ENCODE measurements around the gene NOS3.

DNA sequence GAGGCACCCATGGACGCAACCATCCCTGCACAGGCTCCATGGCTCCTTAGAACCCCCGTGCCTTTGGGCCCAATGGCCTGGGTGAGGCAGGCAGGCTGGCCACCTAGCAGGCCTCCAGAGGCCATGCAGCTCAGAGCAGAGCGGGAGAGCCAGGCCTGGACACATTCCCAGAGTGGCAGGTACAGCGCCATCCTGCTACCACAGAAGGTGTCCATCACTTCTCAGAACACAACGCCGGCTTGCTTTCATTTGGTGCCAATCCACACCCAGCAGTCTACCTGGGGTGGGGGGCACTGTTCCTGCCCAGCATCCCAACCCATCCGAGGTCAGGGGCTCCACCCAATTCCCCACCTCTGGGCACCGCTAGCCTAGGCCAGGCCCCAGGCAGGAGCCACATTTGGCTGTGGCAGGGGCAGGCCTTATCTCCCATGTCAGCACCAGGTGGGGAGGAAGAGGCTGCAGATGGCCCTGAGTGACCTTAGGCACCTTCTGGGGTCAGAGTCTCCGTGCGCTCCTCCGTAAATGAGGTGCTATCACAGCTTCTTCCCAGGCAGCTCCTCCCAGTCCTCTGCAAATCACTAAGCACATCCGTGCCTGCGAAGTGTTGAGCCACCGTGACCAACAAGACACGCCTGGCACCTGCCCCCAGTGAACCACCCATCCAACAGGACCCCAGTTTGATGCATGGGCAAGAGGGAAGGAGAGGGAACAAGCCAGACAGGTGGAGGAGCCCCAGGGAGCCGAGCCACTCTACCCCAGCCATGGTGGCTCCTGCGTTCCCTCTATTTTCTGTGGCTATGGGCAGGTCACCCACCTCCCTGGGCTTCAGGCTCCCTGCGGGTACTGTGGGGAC is 26.9 kb upstream of the NOS3 start:
- TF ChIP-seq TCF12 (IDR thresholded peaks at IDR 0.05), result no peak
- TF ChIP-seq TAF1 (IDR thresholded peaks at IDR 0.05; ENCODE audit: borderline replicate concordance, low read depth, low read length), result no peak
